HG03097 (cell line): ENCODE measurements around the gene SLC45A1.

Source experiments
- ATAC-seq: cut with Tn5 transposase; IDR thresholded peaks from one replicate; pipeline ENCODE4 v1.9.1; 2021; ENCODE audit not compliant: unreplicated experiment, low FRiP score

The SLC45A1 gene

DNA sequence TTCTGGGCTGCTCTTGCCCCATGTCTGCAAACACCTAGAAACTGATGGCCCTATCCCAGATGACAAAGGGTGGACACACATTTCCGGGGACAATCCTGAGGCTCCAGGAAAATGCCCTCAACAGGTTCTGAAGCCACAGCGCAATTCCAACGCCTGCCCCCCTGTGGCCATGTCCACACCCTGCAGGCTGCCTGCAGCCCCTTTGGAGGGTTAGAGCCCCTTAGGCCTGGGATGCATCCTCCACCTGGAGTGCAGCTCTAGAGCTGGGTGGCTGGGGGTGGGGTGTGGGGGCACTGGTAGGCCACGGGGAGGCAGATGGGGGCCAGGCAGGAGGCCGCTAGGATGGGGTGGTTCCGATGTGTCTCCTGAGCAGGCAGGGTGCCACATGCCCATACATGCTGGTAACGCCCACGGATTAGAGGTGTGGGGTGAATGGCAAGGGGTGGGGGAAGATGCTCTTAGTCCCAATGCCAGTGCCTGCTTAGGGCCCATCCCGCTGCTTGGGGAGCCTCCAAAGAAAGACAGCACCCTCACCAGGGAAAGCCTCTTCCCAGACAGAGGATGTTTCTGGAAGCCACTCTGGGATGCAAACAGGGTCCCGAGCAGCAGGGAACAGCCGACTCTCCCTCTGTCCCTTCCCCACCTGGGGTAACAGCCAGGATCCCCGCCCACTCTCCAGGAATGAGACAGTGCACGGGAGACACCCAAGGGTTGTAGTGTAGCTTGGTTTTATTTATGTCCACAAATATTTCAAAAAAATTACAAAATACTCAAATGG, 34.0 kb downstream of the SLC45A1 start:
- no peak for ATAC-seq

DNA sequence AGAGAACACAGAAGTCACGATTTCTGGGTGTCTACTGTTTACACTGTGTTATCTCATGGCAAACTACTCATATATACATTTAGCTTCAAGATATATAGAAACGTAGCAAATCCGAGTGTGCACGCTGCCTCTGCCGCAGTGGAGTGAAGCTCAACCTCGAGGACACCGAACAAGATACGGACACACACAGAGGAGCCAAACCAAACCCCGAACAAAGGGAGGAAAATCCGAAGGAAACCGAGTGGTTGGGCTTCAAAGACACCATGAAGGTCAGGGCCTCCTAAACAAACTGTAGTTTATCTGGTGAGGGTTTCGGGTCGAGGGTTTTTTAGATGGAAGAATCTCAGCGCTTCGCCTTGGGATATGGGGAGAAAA, 34.5 kb downstream of the SLC45A1 start:
- ATAC-seq = no peak

DNA sequence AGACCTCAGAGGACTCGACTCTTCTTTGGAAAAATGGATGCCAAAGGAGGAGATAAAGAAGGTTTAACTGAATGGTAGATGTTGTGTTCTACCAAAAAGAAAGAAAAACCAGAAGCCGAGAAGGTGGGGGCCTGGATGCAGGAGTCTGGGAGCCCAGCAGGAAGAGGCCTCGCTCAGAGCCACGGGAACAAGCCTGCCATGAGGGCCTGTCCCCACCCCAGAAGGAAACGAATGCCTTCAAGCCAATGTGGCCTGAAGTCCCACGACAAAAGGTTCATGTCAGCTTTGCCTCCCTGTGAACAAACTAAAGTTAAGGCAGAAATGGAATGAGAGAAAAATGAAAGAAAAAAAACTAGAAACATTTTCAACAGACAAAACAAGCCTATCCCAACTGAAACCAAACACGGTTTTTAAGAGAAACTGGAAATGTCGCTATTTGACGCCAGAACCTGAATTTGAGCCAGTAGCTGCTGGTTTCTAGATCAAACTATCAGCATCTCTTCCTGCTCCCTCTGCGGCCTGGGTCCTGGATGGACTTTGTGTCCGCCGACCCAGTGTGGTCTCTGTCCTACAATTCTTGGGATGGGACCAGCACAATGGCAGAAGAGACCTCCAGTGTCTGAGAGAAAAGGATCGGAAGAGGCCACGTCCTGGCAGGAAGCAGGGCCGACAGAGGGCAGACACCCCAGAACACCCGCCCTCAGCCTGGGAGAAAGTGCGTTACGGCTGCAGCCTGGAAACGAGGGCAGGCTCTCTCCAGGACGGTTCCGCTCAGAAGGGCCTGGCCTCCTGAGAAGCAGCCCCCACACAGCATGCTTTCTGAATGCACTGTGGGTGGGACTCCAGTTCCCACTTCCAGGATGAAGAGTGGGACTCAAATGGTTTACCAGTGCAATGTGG, 35.2 kb downstream of the SLC45A1 start:
- no peak for ATAC-seq

DNA sequence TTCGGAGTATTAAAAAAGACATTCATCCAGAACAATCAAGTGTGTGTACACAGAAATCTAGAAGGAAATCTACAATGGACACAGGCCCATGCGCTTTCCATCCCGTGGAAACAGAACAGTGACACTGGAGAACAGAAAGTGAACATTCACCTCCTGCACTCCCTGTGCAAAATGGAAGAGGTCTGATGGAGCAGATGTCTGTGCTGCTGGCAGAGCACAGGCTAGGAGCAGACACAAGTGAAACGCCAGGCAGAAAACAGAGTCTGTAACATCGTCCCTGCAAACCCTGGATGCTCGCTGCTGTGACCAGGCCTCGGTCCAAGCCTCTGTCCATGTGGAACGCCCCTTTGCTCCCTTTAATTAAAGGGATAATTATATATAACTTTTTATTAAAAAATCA, 36.1 kb downstream of the SLC45A1 start:
- no peak for ATAC-seq

DNA sequence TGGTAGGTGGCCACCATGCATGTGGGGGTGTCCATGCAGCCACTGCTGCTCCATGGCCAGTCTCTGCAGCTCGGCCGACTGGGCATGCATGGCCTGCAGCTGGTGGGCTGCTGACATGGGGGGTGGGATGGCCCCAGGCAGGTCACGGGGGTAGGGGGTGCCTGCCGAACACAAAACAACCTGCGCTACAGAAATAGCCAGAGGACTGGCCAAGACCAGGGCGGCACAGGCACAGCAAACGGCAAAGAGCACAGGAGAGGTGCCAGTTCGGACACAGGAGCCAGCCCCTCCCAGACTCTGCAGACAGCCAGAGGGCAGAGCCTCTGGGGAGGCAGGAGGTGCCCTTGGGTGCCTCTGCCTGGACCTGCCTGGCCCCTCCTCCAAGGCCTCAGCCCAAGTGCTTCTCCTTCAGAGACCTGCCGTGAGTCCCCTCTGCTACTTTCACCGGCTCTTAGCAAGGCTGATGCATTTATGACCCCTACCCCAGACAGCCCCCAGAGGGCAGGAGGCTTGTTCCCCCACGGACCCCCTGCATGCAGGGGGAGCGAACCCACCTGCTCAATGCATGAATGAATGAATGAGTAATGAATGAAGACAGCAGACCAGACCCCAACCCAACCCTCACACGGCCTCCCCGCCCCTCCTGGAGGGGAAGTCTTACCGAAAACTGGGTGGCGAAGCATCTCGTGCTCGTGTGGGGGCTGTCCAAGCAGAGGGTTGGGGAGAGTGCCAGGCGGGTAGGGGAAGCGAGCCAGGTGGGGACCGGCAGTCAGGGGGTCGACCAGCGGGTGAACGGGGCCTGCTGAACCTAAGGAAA, 37.7 kb downstream of the SLC45A1 start:
- ATAC-seq = no peak

DNA sequence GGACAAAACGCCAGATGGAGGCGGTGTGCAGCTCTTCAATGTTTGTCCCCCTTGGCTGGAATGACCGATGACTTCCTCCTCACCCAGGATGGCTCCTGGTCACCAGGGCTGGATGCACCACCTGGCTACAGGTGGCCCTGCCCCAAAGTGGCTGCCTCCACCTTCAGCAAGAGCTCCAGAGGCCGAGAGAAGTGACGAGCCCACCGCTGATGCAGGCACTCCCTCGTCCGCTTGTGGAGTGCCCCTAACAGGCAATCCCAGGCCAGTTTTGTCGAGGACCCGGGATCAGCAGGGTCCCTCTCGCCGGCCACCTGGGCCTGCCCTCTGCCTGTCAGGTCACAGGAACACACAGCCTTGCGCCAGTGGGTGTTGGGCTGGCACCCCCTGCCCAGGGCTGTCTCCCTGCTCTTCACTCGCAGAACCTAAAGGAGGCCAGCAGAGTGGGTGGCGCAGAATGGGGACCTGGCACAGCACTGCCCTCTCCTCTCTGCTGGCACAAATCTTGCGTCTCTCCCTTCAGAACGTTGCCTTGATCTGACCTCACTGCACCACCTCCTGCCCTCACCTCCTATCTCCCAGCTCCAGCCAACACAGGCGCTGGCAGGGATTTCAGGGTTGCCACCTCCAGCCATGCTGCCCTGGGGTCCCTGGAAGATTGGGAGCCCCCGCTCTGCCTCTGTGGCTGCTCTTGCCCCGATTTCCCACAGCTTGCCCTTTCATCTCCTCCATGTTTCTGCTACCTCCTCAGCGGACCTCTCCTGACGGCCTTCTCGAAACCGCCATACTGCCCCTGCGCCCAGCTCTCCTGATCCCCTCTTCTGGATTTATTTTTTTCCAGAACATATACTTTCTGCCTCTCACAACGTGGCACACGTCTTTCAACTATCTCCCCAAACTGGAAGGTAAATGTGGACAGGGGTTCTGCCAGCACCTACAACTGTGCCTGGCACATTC, 38.6 kb downstream of the SLC45A1 start:
- ATAC-seq = no peak

DNA sequence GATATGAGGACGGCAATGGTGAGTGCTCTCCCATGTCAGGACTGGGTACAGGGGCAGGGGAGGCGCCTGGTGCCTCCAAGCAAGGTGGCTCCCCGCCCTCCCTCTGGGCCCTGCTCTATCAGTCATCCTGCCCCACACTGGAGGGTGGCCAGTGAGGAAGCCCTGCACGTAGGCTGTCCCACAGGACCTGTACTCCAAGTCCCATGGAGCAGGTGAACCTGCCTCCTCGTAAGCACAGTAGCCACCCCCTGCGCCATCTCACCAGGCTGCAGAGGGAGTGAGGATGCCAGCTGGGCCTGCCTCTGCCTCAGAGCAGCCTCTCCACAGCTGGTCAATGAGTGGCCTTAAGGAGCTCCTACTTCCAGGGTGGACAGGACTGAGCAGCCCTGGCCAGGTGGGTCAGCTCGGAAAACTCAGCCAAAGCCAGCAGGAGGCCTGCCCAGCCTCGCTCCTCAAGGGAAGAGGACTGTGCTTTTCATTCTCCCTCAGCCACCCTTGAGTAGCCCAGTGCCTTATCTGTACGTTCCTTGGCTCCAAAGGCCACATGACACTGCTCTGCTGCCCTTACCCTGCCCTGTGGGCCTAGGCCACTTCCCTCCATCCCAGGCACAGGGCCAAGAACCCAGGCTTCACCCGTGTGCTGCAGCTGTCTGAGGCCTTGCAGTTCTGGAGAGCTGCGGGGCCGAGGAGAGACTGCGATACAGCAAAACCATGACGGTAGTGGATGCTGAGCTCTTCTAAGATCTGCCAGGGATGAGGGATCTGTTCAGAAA, 39.6 kb downstream of the SLC45A1 start:
- no peak for ATAC-seq

DNA sequence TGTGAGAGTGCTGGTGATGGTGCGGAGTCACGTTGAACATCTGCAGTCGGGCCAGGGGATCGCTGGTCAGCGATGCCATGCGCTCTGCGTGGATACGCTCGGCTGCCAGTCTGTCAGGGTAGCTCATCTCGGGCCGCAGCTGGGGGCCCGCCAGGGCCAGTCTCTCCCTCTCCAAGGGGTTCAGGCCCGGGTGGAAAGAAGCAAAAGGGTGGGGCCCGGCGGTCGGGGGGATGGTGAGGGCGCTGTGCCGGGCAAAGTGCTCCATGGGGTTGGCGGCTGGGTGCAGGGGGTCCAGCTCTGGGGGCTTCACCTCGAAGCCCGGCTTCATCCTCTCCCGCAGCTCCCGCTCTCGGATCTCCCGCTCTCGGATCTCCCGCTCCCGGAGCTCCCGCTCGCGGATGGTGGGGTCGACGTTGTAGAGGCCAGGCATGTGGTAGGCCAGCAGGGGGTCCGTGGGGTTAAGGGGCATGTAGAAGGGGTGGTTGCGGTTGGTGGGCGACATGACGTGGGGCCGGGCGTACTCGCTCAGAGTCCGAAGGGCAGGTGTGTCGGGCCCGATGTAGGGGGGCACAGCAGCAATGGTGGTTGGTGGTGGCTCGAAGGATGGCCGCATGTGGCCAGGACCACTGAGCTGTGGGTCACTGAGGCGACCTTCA, 40.5 kb downstream of the SLC45A1 start:
- ATAC-seq = no peak

DNA sequence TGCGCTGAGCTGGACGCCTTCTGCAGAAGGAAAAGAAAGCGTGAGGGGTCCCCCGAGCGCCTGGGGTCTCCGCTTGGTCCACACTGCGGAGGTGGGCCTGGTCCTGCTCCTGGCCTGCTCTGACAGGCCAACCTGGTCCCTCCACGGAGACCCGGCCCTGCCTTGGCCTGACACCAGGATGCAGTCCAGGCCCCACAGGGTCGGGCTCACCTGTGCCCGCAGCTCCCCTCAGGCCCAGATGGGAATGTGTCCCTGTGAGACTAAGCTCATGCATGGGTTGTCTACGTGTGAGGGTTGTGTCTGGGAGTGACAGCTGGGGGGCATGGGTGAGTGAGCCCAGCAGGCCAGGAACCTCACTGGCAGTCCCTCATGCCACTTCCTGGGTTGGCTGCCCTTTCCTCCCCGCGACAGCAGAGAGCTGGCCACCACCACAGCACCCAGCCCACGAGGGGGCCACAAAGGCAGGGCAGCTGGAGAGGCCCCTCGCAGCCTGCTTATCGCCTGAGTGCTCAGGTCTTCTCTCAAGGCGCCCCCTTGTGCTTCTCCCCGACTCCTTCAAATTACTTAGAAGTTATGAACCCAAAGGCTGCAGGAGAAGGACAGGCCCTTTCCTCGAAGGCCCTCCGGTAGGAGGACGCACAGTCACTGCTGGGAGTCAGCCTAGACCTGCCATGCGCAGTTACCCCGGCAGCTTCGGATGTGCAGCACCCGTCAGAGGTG, 41.1 kb downstream of the SLC45A1 start:
- ATAC-seq = no peak

DNA sequence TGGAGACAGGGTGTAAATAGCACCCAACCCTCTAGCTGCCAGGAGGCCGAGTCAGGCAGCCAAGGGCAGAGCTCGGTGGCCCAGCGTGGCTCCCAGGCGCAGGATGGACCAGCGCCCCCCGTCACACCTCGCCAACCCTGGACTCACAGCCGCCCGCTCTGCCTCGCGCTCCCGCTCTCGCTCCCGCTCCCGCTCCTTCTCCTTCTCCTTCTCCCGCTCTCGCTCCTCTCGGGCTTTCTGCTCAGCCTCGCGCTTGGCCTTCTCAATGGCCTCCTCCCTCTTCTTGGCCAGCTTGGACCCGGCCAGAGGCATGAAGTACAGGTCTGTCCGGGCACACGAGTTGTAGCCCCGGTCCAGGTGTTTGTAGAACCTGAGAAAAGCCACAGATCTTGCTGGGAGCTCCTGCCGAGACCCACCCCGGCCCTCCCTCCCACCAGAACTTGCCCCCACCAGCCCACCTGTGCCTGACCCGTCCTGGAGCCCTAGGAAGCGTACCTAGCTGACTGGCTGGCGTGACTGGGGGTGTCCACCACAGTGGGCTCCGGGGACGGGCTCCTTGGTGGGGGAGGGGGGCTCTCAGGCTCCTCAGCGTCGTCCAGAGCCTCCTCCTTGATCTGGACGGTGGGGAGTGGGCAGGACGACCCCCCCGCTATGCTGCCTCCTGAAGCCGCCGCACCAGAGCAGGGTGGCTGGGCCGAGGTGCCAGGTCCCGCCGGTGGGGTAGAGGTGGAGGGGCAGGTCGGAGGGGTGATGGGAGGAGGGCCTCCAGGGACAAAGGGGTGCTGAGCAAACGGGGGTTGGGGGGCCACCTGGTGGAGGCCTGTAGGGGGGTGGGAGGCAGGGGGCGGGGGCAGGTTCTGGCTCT, 41.9 kb downstream of the SLC45A1 start:
- ATAC-seq = no peak

DNA sequence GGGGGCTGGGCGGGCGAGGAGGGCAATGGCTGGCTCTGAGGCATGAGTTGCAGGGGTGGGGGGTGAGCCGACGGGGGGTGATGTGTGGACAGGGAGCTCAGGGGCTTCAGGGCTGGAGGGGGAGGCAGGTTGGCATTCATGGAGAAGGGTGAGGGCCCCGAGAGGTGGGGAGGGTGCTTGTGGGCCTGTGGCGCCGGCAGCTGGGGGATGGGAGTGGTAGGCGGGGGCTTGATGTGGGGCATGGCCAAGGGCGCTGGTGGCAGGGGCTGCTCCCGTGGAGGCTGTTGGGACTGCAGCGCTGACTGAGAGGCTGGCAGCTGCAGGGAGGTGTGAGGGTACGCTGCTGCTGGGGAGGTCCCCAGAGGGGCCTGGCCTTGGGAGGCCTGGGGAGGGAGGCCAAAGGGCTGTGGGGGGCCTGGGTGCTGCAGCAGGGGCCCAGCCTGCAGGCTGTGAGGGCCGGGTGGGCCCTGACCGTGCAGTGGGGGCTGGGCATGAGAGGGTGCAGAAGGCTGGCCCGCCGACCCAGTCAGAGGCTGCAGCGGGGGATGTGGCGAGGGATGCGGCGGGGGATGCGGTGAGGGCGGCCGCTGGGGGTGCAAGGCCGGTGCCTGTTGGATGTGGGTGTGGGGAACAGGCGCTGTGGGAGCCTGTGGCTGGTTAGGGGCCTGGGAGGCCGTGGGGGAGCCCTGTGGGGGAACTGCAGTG, 42.7 kb downstream of the SLC45A1 start:
- ATAC-seq = no peak

DNA sequence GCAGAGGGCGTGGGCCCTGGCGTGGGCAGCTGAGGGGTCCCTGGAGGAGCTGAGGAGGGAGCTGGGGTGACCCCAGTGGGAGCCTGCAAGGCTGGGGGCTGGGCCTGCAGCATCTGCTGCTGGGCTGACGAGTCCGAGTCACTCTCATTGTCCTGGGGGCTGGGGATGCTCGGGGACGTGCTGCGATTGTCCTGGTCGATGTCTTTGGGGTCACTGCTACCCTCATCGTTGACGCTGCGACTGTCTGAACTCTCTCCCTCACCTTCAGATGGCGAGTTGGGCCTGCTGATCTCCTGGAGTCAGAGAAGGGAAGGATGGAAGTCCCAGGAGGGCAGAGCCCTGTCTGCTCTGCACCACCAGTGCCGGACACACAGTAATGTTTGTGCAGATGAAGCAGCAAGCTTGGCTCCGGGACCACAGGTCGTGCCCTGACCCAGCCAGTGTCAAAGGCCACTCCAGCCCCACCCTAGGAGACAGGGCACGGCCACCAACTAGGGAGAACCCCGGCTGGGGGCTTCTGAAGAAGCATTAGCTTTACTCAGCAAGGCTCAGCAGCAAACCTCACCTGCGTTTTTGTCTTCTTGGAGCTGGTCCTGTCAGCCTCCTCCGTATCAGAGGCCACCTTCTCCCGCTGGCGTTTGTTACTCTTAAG, 43.4 kb downstream of the SLC45A1 start:
- no peak for ATAC-seq

DNA sequence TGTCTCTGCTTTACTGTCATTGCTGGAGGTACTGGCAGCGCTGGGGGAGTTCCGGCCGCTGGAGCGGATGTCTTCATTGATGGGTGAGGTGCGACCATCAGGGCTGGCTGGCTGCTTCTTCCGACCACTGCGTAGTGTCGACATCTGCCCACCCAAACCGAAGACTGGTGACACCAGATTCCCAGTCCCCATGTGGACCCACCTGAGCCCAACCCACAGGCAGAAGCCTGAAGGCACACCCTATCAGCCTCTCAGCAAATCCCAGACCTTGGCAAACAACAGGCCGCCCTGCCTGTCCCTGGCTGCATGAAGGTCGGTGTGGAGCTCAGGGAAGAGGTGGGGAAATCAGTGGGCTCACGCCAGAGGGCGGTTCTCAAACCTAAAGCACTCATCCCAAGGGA, 44.8 kb downstream of the SLC45A1 start:
- ATAC-seq = no peak

DNA sequence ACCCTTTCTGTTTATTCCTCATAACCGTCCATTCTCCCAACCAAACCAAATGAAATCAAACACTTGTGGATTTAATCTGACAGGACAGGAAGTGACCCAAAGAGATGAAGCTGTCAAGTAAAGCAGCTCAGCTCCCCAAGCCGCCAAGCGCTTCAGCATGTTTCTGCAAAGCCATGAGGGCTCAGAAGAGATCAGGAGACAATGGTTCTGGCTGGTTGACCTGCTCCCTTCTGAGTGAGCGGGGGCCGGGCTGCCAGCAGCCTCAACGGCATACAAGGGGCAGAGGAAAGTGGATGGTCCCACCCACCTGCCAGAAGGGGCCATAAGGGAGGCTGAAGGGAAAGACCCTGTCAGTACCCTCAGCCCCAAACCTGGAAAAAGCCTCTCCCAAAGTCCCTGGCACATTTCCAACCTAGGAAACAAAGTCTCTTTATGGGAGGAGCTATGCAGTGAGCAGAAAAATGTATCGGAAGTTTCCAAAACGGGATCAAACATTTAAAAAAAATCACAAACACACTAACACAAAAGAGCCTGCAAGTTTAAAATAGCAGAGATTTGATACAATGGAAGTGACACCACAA, 45.4 kb downstream of the SLC45A1 start:
- no peak for ATAC-seq

DNA sequence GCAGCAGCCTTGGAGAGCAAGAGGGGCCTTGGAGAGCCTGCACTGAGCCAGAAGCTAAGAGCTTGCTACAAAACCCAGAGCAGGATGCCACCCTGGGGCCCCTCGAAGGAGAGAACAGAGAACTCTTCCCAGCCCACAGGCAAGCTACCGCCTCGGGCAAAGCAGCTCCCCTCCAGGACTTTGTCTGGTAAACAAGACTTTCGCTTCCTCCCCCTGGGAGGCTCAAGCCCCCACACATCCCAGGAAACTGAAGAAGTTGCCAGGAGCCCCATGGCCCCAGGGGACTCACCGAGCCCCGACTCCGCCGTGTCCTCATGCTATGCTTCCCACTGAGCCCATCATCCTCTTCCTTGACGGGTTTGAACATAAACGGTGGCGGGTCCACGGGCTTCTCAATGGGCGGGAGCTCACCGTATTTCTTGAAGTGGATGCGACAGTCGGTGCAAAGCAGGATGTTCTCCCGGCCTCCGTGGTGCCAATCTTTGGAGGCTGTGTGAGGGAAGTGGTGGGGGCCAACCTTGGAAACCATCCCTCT, 45.9 kb downstream of the SLC45A1 start:
- no peak for ATAC-seq
